AG20443 (cell line): Measurements from ENCODE around the gene PCBP3.
"Not testable (repeated sequence)": the region's sequence is repeated elsewhere in the genome, so short reads cannot be mapped to it uniquely, and the experiment has no call there.

Experiments
- DNase-seq: peaks from one replicate; pipeline ENCODE4 v3.0.0; 2012; ENCODE audit warnings: low spot score, mixed read lengths

Gene PCBP3

GRCh38 chr21:45635271-45636151, 8.0 kb upstream of the PCBP3 start:
- no peak for DNase-seq

- no peak for DNase-seq
Observed at GRCh38 chr21:45636459-45636858, 7.1 kb upstream of the PCBP3 start.

- no peak for DNase-seq
Observed at GRCh38 chr21:45636951-45637646, 6.4 kb upstream of the PCBP3 start.

- no peak for DNase-seq
Observed at GRCh38 chr21:45637883-45638282, 5.6 kb upstream of the PCBP3 start.

GRCh38 chr21:45638707-45639106, 4.8 kb upstream of the PCBP3 start:
- no peak for DNase-seq

GRCh38 chr21:45639206-45640000, 4.1 kb upstream of the PCBP3 start:
- no peak for DNase-seq

- DNase-seq: no peak
Observed at GRCh38 chr21:45640001-45640887, 3.3 kb upstream of the PCBP3 start.

- DNase-seq: peak; percentile 91
Observed at GRCh38 chr21:45640888-45641479, 2.5 kb upstream of the PCBP3 start.

- DNase-seq: no peak
Observed at GRCh38 chr21:45641480-45642035, 2.0 kb upstream of the PCBP3 start.

- DNase-seq: no peak
Observed at GRCh38 chr21:45642122-45642813, 1.3 kb upstream of the PCBP3 start.

- DNase-seq: no peak
Observed at GRCh38 chr21:45644041-45644906, 749 bp downstream of the PCBP3 start.

- DNase-seq: no peak
Observed at GRCh38 chr21:45651921-45652320, 8.4 kb downstream of the PCBP3 start.

- DNase-seq: no peak
Observed at GRCh38 chr21:45655124-45655523, 11.6 kb downstream of the PCBP3 start.

GRCh38 chr21:45656114-45656513, 12.6 kb downstream of the PCBP3 start:
- DNase-seq: not testable (repeated sequence)

GRCh38 chr21:45661913-45662622, 18.5 kb downstream of the PCBP3 start:
- not testable (repeated sequence) for DNase-seq

- not testable (repeated sequence) for DNase-seq
Observed at GRCh38 chr21:45662623-45663245, 19.2 kb downstream of the PCBP3 start.

GRCh38 chr21:45669382-45669781, 25.9 kb downstream of the PCBP3 start:
- no peak for DNase-seq

- no peak for DNase-seq
Observed at GRCh38 chr21:45670731-45671130, 27.2 kb downstream of the PCBP3 start.
